GM10248 (cell line): ENCODE measurements around the gene CEP68.

Experiments used
- CTCF ChIA-PET: fragments of 300-600 bp; sonication (Branson Sonifier 250); formaldehyde crosslinking; extraction: SDS; loops from one replicate; lab custom pipeline; 2021; ENCODE audit warnings: antibody characterized with exemption; lab: Yijun Ruan, JAX
- POLR2A ChIA-PET: fragments of 350-650 bp; sonication (Branson Sonifier 250); formaldehyde crosslinking; extraction: SDS; loops from one replicate; lab custom pipeline; 2020; ENCODE audit warnings: antibody characterized with exemption; lab: Yijun Ruan, JAX
- DNase-seq: peaks from one replicate; pipeline ENCODE4 v3.0.0; 2012; ENCODE audit errors: extremely low spot score
- TF ChIP-seq, protein P1 (sequence below): IDR thresholded peaks from 2 replicates; pipeline ENCODE4 v1.5.1; 2012; ENCODE audit warnings: mild to moderate bottlenecking, low read depth; ENCODE audit errors: extremely low read depth, missing control alignments, control extremely low read depth

CEP68 gene

DNA sequence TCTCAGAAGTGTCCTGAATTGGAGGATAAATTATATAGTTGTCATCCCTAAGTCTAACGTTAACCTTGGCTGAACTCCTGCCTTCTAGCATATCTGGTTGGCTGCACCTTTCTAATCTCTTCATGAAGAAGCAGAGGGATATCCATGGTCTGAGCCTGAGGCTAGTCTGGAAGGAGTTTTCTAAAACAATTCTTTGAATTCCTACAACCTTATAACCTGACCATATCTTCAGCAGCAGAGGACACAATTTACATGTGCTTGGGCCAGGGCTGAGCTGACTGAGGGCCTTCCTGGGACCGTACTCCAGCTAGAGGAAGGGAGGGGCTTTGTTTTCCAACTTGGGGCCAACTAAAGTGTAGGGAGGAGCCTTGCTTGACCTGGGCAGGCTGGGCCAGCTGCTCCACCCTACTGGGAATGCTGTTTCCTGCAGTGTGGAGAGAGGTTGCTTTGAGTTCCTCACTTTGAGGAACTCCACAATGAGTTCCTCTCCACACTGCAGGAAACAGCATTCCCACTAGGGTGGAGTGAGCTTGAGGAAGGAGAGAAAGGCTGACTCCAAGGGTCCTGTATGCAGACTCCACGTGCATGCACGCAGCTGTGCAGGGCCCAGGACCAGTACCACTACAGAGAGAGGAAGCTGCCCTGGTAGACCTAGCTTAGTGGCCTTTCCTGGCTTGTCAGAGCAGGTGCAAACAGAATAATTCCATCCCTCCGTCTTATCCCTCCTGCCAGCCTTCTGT is 19.6 kb downstream of the CEP68 start:
- CTCF ChIA-PET: interaction anchor here (0.8 to 4.0 kb wide), 6 partner anchors 10 to 158 kb away, joined by 3 to 30 read pairs (median 4); no protein-coding TSS in a partner anchor
- DNase-seq: no peak
- POLR2A ChIA-PET: no interaction called here
- TF ChIP-seq, protein P1, sequence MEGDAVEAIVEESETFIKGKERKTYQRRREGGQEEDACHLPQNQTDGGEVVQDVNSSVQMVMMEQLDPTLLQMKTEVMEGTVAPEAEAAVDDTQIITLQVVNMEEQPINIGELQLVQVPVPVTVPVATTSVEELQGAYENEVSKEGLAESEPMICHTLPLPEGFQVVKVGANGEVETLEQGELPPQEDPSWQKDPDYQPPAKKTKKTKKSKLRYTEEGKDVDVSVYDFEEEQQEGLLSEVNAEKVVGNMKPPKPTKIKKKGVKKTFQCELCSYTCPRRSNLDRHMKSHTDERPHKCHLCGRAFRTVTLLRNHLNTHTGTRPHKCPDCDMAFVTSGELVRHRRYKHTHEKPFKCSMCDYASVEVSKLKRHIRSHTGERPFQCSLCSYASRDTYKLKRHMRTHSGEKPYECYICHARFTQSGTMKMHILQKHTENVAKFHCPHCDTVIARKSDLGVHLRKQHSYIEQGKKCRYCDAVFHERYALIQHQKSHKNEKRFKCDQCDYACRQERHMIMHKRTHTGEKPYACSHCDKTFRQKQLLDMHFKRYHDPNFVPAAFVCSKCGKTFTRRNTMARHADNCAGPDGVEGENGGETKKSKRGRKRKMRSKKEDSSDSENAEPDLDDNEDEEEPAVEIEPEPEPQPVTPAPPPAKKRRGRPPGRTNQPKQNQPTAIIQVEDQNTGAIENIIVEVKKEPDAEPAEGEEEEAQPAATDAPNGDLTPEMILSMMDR: no peak

DNA sequence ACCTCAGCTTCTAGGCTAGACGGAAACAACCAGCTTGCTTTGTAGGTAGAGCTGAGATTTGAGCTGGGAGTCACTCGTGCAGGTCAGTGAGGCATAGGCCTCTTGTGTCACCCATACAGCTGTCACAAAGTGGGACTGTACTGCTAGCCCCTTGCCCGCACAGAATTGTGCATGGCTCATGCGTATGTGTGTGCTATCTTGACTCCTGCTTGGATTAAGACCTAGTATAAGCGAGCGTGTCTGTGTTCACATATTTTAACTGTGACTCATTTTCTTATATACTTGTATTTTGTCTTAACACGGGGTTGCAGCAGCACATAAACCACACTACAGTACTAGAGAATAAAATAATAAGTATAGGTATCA is 20.1 kb downstream of the CEP68 start:
- TF ChIP-seq, protein P1: no peak
- CTCF ChIA-PET: interaction anchor here (0.8 to 4.0 kb wide), 6 partner anchors 10 to 159 kb away, joined by 3 to 30 read pairs (median 4); no protein-coding TSS in a partner anchor
- DNase-seq: no peak
- POLR2A ChIA-PET: no interaction called here

DNA sequence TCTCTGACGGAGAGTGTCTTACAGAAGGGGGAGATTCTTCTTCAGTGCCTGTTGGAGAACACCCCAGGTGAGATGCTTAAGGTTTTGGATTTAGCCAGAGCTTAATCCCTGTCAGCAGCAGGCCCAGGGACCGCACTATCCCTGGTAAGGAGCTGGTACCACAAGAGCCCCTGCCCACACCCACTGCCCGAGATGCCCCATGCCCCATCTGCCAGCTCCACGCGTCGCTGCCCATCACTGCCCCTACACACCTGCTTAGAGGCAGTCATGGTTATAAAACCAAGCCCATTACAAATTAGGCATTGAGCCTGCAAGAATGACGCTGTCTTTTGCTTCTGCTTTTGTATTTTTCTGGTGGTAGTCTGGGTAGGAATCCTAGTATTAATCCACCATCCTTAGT is 21.7 kb downstream of the CEP68 start:
- POLR2A ChIA-PET: no interaction called here
- no peak for DNase-seq
- CTCF ChIA-PET: interaction anchor here (1.0 to 2.1 kb wide), 4 partner anchors 13 to 109 kb away, joined by 3 to 8 read pairs (median 4); no protein-coding TSS in a partner anchor
- TF ChIP-seq, protein P1: no peak

DNA sequence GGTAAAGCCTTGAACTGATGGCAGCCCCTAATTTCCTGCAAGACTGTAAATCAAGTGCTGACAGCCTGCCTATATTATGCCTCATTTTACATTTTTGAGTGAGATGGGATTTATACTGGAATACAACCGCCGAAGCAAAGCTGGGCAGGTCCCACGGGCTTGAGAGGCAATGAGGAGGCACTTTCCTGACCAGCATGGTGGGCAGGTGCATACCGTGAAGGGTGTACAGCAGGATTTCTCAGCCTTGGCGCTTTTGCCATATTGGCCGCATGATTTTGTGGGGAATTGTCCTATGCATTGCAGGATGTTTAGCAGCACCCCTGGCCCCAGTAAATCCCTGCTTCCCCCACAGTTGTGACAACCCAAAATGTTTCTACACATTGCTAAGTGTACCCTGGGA is 22.8 kb downstream of the CEP68 start:
- ChIA-PET POLR2A (no interaction called here), CTCF (interaction anchor here (0.7 to 2.1 kb wide), 5 partner anchors 13 to 55 kb away, joined by 3 to 8 read pairs (median 3); no protein-coding TSS in a partner anchor)
- TF ChIP-seq, protein P1: no peak
- DNase-seq: no peak

DNA sequence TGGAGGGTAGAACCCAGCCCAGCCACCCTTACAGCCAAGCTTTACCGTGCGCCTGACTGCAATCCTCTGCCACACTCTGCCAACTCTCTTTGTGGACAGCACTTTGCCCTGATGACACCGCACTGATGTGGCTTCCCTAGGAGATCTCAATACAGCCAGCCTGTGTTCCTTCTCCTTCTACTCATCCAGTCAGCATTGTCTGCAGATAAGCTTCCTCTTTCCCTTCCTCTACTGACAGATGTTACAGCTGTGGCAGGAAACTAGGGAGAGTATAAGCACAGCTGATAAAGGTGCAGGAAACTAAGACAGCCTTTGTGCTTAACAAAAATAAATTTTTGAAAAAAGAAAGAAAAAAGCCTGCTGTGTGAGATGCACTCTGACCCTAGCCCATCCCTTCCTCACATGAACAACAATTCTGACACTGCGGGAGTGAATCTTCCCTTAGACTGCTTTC is 25.0 kb downstream of the CEP68 start:
- POLR2A ChIA-PET: no interaction called here

DNA sequence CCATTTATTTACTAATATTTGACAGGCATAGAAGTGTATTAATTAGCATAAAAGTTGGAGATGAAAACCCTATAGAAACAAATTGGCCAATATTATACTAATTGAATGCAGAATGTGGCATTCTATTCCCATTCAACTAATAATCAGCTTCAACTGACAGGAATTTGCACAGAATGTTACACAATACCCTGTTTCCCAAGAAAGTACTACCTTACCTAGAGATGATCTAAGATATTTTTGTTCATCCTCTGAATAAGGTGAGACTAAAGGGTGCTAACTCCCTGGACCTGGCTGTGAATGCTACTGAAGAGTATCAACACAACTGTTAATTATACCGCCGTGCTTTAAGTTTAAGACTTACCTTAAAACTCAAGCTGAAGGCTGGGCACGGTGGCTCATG is 28.9 kb downstream of the CEP68 start:
- ChIA-PET POLR2A (no interaction called here), CTCF (interaction anchor here (1.0 to 1.8 kb wide), 5 partner anchors 9 to 45 kb away, joined by 3 to 5 read pairs (median 4); partner anchors contain the start of gene RAB1A)
- TF ChIP-seq, protein P1: no peak
- no peak for DNase-seq

More for the DNA sequence above, 25.0 kb downstream of the CEP68 start:
- TF ChIP-seq, protein P1: no peak
- DNase-seq: no peak
- CTCF ChIA-PET: interaction anchor here (1.2 to 3.7 kb wide), 2 partner anchors 8 to 16 kb away, joined by 5 to 13 read pairs; no protein-coding TSS in a partner anchor
